ENCODE measurements around the gene DEPP1.

DEPP1 gene

GRCh38 chr10:44968091-44968490 is 10.5 kb downstream of the DEPP1 start:
- no peak for DNase-seq (ENCODE audit: extremely low read depth in 1 of 2, low read depth in 1 of 2)

- DNase-seq (ENCODE audit: extremely low read depth in 1 of 2, low read depth in 1 of 2): no peak
Measured at GRCh38 chr10:44967616-44968015, 11.0 kb downstream of the DEPP1 start.

GRCh38 chr10:44966816-44967509 is 11.6 kb downstream of the DEPP1 start:
- DNase-seq (ENCODE audit: extremely low read depth in 1 of 2, low read depth in 1 of 2): no peak

GRCh38 chr10:44966129-44966815 is 12.3 kb downstream of the DEPP1 start:
- DNase-seq (ENCODE audit: extremely low read depth in 1 of 2, low read depth in 1 of 2): no peak

- no peak for DNase-seq (ENCODE audit: extremely low read depth in 1 of 2, low read depth in 1 of 2)
Measured at GRCh38 chr10:44965651-44966097, 12.9 kb downstream of the DEPP1 start.

- DNase-seq (ENCODE audit: extremely low read depth in 1 of 2, low read depth in 1 of 2): no peak
Measured at GRCh38 chr10:44965104-44965503, 13.5 kb downstream of the DEPP1 start.

- no peak for DNase-seq (ENCODE audit: extremely low read depth in 1 of 2, low read depth in 1 of 2)
Measured at GRCh38 chr10:44963772-44964633, 14.6 kb downstream of the DEPP1 start.

GRCh38 chr10:44962870-44963738 is 15.5 kb downstream of the DEPP1 start:
- no peak for DNase-seq (ENCODE audit: extremely low read depth in 1 of 2, low read depth in 1 of 2)

- DNase-seq (ENCODE audit: extremely low read depth in 1 of 2, low read depth in 1 of 2): no peak
Measured at GRCh38 chr10:44961931-44962750, 16.5 kb downstream of the DEPP1 start.

GRCh38 chr10:44961230-44961571 is 17.4 kb downstream of the DEPP1 start:
- no peak for DNase-seq (ENCODE audit: extremely low read depth in 1 of 2, low read depth in 1 of 2)

- no peak for DNase-seq (ENCODE audit: extremely low read depth in 1 of 2, low read depth in 1 of 2)
Measured at GRCh38 chr10:44960482-44961229, 18.0 kb downstream of the DEPP1 start.

GRCh38 chr10:44960088-44960460 is 18.5 kb downstream of the DEPP1 start:
- no peak for DNase-seq (ENCODE audit: extremely low read depth in 1 of 2, low read depth in 1 of 2)

- peak; percentile 79 to 87 for DNase-seq (ENCODE audit: extremely low read depth in 1 of 2, low read depth in 1 of 2)
Measured at GRCh38 chr10:44959247-44960087, 19.1 kb downstream of the DEPP1 start, which contains the start of gene RASSF4. TSS of gene RASSF4 (plus strand) at chr10:44959802. CDS start at chr10:44970203, 10,401 bp downstream.

GRCh38 chr10:44958898-44959246 is 19.7 kb downstream of the DEPP1 start:
- no peak for DNase-seq (ENCODE audit: extremely low read depth in 1 of 2, low read depth in 1 of 2)

GRCh38 chr10:44958196-44958897 is 20.3 kb downstream of the DEPP1 start:
- no peak for DNase-seq (ENCODE audit: extremely low read depth in 1 of 2, low read depth in 1 of 2)

- no peak for DNase-seq (ENCODE audit: extremely low read depth in 1 of 2, low read depth in 1 of 2)
Measured at GRCh38 chr10:44956717-44957706, 21.6 kb downstream of the DEPP1 start.

Measured in stimulated activated CD8-positive, alpha-beta memory T cell treated with anti-CD3 and anti-CD28 coated beads, Interleukin-7, amount 100 ng/mL, for 48 hours (primary cell).